ENCODE data around the gene ANKUB1. TPM values are rescaled to one million over a fixed set of nuclear protein-coding genes. Genes with fewer than 3 reads are reported as not detected.

The ANKUB1 gene
- total and polyA plus RNA-seq, 9 of the 15 experiments (the other 6 are each of a cell fraction or from before 2014, with no cell fraction given): not detected

GRCh38 chr3:149777414-149778214 is 14.7 kb downstream of the ANKUB1 start (continued):
- TF ChIP-seq THAP12 (CRISPR knock-in tag; IDR thresholded peaks at IDR 0.05): no peak

GRCh38 chr3:149776170-149776569 is 16.2 kb downstream of the ANKUB1 start:
- intact Hi-C loops (cut with micrococcal nuclease) (no loop called here), in situ Hi-C loops (cut with MboI) (no loop called here)
- Histone ChIP-seq H3K9me1 (ENCODE audit: control insufficient read depth, insufficient read depth, low read length) (no peaks in the 10 kb centered on the region), H2AFZ (ENCODE audit: low read depth, low read length) (no peak overlapping the region), H3K4me3 (no peak overlapping the region), H4K20me1 (replicated peaks; ENCODE audit: control insufficient read depth, insufficient read depth, low read length) (no peaks in the 10 kb centered on the region), H3K27me3 (ENCODE audit: control insufficient read depth in 2 of 2, insufficient read depth in 2 of 2, low read length in 2 of 2) (peaks cover 6 to 10% of the 10 kb centered on the region in 2 experiments; a peak in 3 of 5 replicates), H3K36me3 (ENCODE audit: control insufficient read depth, insufficient read depth, low read length) (no peaks in the 10 kb centered on the region), H3K9ac (ENCODE audit: insufficient read depth in 1 of 2, low read depth in 2 of 2, low read length in 2 of 2) (no peak overlapping the region), H3K79me2 (ENCODE audit: control insufficient read depth, insufficient read depth, low read length) (no peaks in the 10 kb centered on the region), H3K27ac (ENCODE audit: extremely low read depth, low read depth, low read length) (no peak overlapping the region), H3K4me1 (replicated peaks in 1 of 2; ENCODE audit: control insufficient read depth in 2 of 2, insufficient read depth in 2 of 2, low read length in 2 of 2) (no peaks in the 10 kb centered on the region), H3K4me2 (ENCODE audit: insufficient read depth, low read length) (no peak overlapping the region), H3K9me3 (replicated peaks; ENCODE audit: control insufficient read depth, insufficient read depth, low read depth, low read length) (no peaks in the 10 kb centered on the region)
- ChIA-PET CTCF (ENCODE audit: low intra/inter-chr PET ratio) (no interaction called here), POLR2A (interaction anchor here (0.8 kb wide), 1 partner anchor 16 kb away, joined by 3 read pairs; no protein-coding TSS in a partner anchor)
- no peak for FAIRE-seq
- DNase-seq (ENCODE audit: extremely low read depth in 1 of 4, low spot score in 3 of 4): no peak
- WGBS (ENCODE audit: insufficient coverage, low coverage, missing lambda C conversion rate): 7% methylated on average over 1 of the region's 1 CpG
- BruUV-seq (replicated peaks): no TSS peak
- ATAC-seq: no peak
- TF ChIP-seq ZNF668 (CRISPR knock-in tag; IDR thresholded peaks at IDR 0.05) (no peak), IFI16 (CRISPR knock-in tag; IDR thresholded peaks at IDR 0.05) (no peak), MEF2D (tag; conservative IDR thresholded peaks at IDR 0.05; ENCODE audit: low read depth) (no peak), MTA2 (IDR thresholded peaks at IDR 0.05; ENCODE audit: low read depth) (no peak), HNRNPLL (IDR thresholded peaks at IDR 0.05; ENCODE audit: low read depth, low read length, poor library complexity, severe bottlenecking) (no peak), GATAD2B (IDR thresholded peaks at IDR 0.05; ENCODE audit: borderline replicate concordance) (no peak), GTF3C2 (IDR thresholded peaks at IDR 0.05; ENCODE audit: borderline replicate concordance, extremely low read depth, insufficient read length) (no peak), NEUROD1 (IDR thresholded peaks at IDR 0.05; ENCODE audit: borderline replicate concordance, low read depth, low read length, partially characterized antibody) (no peak), TCF15 (CRISPR knock-in tag; IDR thresholded peaks at IDR 0.05) (no peak), FOXP1 (CRISPR knock-in tag; IDR thresholded peaks at IDR 0.05) (no peak), CEBPB (tag; IDR thresholded peaks at IDR 0.05) (no peak), POLR3A (IDR thresholded peaks at IDR 0.05; ENCODE audit: borderline replicate concordance, extremely low read depth, insufficient read depth, insufficient read length) (no peak), ZNF589 (CRISPR knock-in tag; IDR thresholded peaks at IDR 0.05; ENCODE audit: low read depth) (no peak), ZNF197 (CRISPR knock-in tag; IDR thresholded peaks at IDR 0.05; ENCODE audit: low read depth) (no peak)
